Activated T-helper 1 cell treated with Interleukin-2 at 50 U/mL for 16 hours (primary cell): ENCODE data around the gene TREML1.
"Not testable (repeated sequence)": the region's sequence is repeated elsewhere in the genome, so short reads cannot be mapped to it uniquely, and the experiment has no call there.

Source experiments
- DNase-seq: peaks from one replicate; pipeline ENCODE4 v3.0.0-alpha.2; 2020; ENCODE audit warnings: low read depth

TREML1 gene, protein sequence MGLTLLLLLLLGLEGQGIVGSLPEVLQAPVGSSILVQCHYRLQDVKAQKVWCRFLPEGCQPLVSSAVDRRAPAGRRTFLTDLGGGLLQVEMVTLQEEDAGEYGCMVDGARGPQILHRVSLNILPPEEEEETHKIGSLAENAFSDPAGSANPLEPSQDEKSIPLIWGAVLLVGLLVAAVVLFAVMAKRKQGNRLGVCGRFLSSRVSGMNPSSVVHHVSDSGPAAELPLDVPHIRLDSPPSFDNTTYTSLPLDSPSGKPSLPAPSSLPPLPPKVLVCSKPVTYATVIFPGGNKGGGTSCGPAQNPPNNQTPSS

DNA sequence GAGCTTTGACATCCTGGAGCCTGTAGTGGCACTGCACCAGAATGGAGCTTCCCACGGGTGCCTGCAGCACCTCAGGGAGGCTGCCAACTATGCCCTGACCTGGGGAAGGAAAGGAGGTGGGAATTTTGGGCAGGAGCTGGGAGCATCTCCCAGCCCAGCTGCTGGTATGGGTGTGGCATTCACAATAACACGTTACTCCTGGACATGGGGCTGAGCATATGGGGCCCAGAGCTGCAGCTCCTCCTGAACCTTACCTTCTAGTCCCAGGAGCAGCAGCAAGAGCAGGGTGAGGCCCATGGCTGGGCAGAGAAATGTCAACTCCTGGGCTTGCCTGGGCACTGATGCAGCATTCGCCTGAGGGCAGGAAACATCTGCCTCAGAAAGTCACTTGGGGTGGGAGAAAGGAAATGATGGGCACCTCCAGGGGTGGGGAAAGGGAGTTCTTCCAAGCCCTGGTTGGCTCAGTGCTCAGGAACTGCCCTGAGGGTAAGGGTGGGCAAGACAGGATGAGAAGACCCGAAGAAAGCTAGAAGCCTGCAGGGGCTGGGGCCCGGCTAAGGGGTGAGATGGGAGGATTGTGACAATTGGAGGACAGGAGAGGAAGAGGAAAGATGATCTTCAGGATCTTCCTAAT lies at the start of gene TREML1:
Gene TREML1, minus strand, starts transcription at position 356 of the 634 bp plus-strand sequence. Its CDS starts 59 bp downstream, at position 297.
- DNase-seq = no peak

DNA sequence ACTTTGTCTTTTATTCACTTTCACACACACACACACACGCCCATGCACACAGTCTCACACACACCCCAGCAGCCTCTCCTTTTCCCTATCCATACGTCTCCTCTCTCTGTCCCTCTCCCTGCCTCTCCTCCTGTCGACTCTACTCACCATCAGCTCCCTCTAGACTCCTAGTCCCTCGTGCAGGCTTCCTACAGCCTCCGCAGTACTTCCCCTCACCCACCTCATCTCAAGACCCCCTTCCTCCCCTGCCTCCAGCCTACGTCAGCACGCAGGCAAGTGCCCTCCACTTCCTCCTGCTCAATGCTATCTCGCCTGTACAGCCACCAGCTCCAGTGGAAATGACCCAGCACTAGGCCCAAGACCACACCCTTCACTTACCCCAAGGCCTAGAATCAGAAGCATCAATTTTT lies 47.6 kb upstream of the TREML1 start:
- DNase-seq = no peak

DNA sequence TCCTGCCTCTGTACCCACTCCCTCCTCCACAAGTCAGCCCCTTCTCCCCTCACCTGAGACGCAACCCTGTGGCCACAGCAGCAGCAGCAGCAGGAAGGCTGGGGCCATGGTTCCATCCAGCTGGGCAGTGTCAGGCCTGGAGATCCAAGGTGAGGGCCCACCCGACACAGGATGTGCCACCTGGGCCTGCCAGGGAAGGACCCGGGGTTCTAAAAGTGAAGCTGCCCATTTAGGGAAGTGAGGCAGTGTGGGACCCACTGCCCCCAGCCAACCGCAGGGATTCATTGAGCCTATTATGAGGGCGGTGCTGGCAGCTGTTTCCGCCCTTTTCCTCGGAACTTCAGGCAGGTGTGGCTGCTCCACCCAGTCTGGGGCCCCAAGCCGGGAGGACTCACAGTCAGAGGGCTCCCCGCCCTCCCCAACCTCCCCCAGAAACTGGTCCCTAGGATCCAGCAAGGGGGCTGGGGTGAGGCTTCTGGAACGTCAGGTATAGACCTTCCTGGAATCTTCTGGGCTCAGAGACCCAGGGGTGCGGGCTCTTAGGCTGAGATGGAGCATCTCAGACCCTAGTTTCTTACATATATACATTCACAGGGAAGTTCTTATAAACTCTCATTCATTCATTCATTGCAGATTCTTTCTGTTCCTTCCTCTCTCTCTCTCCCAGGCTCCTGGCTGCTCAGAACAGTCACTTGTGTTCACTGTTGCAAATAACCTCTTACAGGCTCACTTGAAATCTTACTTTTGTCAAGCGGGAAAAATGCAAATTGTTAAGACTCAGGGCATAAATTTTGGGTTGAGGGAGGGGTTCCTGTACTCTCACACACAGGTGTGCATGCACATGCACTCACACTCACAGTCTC lies 47.0 kb upstream of the TREML1 start, which contains the start of gene TREML2:
Gene TREML2, minus strand, starts transcription at position 249 of the 863 bp plus-strand sequence. Its CDS starts 141 bp downstream, at position 108.
- DNase-seq = no peak

DNA sequence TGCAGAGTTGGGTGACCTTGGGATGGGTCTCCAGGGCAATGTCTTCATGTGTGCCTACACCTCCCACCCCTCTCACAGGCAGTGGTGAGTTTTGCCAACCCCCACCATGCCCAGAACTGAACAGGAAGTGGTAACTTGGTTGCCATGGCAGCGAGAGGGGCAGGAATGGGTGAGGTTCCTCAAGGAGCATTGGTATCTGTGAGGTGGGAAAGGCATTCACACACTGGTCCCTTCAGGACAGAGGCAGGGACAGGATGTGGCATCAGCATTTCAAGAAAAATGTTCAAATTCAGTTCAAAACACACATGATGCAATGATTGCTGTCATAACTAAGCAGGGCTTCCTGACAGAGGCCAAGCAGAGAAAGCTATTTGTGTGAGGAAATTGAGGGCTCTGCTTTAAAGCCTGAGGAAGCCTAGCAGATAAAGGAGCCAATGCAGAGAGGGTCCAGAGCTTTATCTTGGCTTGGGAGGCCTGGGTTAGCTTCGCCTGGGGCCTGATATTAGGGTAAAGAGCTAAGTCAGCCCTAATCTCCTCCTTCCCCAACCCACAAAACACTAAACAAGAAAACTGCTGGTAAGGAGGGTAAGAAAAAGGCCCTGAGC lies 46.3 kb upstream of the TREML1 start:
- peak; percentile 39 for DNase-seq

DNA sequence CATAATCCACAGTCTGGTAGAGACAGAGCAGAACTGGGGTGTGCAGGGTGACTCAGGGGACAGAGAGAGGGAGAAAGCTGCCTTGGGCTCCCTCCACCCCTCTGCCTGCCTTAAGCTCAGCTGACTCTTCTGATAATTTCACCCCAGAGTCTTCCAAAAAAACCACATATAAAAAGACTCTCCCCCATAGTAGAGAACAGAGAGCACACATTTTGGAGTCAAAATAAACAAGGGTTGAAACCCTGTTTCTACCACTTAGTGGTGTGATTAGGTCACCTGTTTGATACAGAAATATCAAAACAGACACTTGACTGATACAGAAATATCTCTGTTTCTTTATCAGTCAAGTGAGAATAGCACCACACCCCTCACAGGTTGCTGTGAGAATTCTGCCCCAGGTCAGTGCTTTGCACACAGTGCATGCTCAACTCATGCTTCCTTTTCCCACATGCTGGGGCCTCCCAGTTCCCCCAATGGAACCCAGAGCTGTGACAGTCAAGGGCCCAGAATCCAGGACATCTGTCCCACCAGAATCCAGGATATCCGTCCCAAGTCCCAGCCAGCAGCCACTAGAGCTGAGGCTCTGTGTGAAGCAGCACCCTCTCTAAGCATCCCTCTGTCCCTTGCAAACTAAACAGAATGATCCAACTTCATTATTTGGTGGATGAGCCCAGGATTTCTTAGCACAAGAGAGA lies 45.6 kb upstream of the TREML1 start:
- DNase-seq = no peak

DNA sequence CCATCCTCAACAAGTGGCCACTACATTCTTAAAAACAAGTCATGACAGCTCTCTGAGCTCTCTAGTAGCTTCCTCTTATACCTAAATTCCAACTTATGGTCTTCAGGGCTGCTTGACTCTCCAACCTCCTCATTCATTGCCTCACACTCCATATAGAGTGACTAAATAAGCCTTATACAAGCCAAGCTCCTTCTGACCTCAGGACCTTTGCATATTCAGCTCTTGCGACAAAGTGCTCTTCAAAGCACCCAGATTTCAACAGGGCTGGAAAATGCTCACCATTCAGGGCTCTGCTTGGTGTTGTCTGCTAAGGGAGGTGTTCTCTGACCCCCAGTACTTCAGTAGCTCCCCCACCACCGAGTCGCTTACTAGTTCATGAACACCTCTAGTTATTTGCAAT lies 43.1 kb upstream of the TREML1 start:
- DNase-seq = no peak

DNA sequence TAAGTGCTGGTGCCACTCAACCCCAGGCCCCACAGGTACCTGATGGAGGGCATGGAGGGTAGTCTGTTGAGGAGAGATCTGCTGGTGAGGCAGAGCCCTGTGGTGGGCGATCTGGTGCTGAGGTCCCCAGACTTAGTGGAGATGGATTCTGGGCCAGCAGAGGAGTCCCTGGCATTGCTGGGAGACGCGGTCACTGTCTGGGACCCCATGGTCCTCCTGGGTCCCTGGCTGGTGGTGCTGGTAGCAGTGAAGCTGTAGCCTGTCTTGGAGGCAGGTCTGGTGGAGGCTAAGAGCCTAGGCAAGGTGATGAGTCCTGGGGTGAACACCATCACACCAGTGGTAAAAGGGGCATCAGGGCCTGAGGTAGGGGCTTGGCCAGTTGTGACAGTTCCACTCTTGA lies 40.2 kb upstream of the TREML1 start:
- DNase-seq = no peak

DNA sequence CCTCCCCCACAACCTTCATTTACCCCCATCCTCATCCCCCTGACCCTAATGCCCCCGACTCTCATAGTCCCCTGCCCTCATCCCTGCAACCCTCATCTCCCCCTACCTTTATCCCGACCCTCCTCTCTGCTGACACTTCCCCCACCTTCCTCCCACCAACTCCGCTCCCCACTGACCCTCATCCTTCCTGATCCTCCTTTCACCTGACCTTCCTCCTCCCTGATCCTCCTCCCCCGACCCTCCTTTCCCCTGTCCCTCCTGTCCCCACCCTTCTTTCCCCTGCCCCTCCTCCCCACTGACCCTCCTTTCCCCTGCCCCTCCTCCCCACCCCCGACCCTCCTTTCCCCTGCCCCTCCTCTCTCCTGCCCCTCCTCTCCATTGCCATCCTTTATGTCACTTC lies 39.7 kb upstream of the TREML1 start:
- no peak for DNase-seq

DNA sequence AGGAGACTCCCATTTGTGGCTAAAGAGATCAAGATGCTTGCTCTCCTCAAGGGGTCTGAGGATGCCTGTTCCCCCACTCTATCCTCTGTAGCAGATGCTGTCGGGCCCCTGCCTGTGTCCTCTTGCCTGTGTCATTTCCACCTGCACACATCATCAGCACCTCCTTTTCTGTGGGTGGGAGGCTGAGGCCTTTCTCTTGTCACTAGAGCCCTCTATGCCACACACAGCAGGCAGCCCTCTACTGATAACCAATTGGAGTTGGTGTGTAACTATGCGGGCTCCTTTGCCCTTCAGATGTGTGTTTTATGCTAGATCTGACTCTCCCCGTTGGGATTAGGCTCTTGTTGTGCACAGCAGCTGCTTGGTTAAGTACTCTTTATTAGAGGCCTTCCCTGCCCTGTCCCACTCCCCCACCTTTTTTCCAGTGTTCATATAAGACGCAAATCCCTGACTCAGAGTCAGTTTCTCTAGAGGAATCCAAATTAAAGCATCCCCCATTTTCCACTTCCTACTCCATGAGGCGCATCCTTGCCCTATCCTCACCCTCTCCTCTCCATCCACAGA lies 39.1 kb upstream of the TREML1 start:
- DNase-seq = no peak

DNA sequence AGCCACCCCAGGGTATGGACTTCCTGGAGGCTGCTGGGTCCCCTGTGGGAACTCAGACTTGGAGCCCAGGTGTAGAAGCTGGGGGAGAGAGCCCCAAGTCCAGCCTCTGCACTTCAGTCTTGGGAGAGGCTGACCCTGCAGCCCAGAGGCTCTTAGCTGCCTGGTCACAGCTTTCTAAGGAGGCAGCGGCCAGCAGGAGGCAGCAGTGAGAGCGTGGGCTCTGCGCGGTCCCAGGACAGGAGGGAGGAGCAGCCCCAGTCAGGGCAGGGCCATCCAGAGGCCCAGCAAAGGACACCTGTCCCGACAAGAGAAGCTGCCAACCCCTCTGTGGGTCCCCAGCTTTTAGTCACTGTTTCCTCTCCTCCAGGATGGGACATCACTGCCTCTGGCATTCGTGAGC lies 37.4 kb upstream of the TREML1 start:
- no peak for DNase-seq

DNA sequence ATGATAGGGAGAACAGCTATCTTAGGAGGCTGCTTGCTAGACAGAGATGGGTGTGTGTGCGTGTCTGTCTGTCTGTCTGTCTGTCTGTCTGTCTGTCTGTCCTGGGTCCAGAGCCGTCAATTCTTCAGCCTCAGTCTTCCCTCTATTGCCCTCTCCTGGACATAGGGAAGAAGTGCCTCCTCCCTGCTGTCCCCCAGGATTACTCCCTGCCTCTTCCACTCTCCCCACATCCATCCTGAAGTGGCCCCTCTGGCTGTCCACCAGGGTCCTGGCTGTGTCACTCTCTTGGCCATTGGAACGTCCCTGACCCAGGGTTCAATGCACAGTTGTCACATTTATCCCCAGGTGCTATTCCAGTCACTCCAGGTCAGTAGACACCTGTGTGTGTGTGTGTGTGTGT lies 36.6 kb upstream of the TREML1 start:
- no peak for DNase-seq

DNA sequence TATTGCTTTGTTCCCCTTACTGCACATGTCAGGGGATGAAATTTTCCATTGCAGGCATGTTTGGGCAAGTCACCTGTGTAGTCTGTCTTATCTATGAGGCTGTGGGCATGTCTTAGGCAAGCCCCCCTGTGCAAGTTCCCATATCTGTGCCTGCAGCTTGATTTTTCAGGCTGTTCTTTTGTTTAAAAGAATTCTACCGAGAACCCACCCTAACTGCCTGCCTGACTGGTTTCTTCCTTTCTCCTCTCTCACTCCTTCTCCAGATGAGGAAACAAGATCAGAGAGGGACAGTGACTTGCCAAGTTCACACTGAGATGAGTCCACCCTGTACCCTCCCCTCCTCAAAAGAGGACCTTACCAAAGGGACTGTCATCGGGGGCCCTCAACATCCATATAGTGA lies 35.8 kb upstream of the TREML1 start:
- DNase-seq = no peak

DNA sequence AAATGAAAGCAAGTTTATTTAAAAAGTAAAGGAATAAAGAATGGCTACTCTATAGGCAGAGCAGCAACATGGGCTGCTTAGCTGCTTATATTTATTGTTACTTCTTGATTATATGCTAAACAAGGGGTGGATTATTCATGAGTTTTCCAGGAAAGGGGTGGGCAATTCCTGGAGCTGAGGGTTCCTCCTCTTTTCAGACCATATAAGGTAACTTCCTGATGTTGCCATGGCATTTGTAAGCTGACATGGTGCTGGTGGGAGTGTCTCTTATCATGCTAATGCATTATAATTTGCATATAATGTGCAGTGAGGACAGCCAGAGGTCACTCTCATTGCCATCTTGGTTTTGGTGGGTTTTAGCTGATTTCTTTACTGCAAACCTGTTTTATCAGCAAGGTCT lies 34.9 kb upstream of the TREML1 start:
- not testable (repeated sequence) for DNase-seq

DNA sequence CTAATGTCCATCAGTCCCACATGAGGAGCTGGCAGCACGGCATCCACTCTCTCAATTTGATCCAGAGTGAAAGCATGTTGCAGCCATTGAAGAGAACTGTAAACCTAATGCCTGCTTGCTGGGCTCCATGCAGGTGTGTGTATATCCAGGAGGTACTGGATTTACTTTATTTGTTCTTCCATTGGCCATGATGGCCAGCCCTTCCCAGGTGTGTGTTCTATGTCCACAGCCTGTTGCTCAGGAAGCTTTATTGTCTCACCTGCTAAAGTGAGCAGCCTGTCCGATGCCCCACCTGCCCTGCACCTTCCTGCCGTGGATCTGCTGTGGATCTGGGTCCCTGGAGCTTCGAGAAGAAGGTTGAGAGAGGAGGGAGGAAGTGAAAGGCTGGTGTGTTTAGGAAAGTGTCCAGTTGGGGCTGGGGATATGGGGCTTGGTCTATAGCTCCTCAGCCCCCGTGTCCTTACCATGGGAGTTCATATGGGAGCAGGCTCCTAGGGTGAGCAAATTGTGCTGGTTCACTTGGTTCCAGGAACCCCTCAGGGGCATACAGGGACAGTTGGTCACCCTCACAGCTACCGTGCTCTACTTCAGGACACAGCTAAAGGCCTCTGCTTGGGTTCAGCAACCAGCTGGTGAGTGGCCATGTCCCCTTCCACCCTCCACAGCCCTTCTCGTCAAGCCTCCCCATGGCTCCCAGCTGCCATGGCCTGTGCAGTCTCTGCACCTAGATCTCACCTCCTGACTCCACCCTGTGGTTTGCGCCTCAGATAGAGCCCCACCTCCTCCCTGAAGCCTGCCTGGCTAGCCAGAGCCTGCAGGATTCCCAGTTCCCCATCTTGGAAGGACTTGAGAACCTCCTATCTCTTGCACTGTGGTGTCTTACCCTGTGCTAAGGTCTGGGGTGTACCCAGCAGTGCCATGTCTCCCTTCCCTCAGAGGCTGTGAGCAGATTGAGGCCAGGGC lies 34.1 kb upstream of the TREML1 start:
- no peak for DNase-seq

DNA sequence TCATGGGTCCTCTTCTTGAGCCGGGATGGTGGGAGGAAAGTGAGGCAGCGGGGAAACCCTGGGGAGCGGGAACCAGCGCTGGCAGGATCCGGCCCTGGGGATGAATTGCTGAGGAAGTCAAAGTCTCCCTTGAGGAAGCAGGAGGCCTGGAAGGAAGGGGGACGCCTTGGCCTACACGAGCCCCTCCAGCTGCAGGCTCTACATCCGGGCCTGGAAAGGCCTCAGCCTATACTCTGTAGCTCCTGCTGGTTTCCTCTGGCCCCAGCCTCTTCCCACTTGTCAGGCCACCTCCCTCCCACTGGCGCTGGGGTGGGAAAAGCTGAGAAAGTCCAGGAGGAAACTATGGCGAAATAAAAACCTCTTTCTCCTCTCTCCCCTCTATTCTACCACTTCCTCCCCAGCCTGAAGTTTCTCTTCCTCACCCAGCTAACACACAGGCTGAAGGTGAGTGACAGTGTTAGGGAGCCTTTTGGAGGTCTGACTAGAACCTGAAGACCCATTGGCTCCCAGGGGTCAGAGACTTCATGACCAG lies 31.9 kb upstream of the TREML1 start:
- no peak for DNase-seq

DNA sequence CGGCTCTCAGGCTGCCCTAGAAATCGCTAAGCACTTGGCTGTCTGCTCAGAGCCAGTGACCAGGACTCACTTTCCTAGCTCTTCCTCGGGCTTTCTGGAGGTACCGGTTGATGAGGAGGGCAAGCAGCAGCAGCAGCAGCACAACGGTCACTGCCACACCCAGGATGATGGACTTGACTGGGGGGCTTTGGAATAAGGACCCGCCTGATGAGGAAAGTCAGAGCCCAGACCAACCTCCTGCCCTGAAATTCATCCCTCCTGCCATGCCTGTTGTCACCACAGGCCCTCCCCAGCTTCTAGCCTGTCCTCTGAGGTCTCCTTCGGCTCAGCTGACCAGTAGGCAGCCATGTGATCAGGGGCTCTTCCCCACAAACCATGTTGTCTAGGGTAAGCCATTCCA lies 30.6 kb upstream of the TREML1 start:
- no peak for DNase-seq

DNA sequence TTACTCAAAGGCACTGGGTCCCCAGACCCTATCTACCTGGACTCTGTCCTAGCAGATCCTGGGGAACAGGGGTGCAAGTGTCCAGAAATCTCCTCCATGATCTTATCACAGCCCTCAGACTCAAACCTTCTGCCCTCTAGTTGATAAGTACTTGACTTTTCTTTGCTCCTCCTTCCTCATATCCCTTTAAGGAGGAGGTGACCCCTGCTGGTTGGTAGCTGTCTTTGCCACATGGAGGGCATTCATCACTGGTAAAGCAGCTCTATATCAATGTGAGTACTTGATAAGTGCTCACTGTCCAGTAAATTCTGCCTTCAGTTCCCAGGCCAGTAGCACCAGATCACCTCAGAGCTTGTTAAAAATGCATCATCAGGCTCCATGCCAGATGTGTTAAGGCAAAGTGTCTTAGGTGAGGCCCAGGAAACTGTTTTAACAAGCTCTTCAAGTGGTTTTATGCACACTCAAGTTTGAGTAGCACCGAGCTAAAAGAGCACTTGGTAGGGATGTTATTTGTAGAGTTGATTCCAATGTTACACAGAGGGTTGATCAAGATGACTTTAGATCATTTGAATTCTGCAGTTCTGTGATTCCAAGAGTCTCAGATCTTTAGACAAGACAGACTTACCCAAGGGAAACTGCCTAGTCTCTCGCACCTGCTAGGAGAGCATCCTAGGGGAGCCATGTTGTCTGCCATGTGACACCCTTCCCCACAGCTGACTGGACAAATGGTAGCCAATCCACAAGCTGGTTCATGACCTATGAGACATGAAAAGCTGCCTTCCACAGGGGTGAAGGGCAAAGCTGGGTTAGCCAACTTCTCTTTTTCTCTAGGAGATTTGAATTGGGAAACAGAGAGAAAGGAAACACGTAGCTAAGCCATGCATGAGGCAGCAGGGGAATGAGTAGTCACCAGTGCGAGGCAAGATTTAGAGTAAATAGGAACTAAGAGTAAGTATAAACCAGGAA lies 28.2 kb upstream of the TREML1 start:
- no peak for DNase-seq

DNA sequence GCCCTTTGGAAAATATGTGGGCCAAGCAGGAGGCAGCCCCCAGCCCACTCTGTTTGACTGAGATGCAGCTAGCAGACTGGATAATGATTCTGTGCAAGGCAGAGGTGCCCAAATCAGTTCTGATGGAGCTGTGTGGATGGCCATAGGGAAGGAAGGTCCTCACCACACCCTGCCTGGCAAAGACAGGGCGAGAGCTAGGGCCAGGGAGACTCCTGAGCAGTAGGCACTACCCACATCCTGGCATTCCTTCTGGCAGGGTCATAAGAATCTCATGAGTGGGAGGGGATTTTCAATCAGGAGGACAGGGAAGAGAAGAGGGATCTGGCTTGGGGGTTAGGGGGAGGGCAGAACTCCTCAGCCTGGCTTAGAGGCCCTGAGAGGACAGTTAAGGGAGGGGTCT lies 27.4 kb upstream of the TREML1 start:
- DNase-seq = no peak

DNA sequence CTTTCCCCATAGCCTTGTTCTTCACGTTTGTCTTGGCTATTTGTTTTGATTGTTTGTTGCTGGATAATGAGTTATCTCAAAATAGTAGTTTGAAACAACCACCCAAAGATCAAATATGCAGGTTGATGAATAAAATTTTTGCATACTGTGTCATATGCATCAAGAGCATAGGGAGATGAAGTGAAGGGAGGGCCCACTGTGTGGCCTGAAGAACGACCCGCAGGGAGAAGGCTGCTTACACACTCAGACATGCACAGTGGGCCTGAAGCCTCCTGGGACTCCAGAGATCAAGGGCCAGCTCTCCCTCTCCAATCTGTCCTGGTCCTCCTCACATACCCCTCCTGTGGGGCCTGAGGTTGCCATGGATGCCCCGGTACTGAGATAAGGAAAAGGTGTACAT lies 25.0 kb upstream of the TREML1 start:
- DNase-seq = no peak
